SKM-1 treated with dmso at 0.1 percent for 144 hours (cell line): Measurements from ENCODE around the gene BRD1.

Experiments
- DNase-seq: peaks from one replicate; lab custom pipeline; 2025; ENCODE audit not compliant: unreplicated experiment; lab: John Stamatoyannopoulos, UW

BRD1 gene

DNA sequence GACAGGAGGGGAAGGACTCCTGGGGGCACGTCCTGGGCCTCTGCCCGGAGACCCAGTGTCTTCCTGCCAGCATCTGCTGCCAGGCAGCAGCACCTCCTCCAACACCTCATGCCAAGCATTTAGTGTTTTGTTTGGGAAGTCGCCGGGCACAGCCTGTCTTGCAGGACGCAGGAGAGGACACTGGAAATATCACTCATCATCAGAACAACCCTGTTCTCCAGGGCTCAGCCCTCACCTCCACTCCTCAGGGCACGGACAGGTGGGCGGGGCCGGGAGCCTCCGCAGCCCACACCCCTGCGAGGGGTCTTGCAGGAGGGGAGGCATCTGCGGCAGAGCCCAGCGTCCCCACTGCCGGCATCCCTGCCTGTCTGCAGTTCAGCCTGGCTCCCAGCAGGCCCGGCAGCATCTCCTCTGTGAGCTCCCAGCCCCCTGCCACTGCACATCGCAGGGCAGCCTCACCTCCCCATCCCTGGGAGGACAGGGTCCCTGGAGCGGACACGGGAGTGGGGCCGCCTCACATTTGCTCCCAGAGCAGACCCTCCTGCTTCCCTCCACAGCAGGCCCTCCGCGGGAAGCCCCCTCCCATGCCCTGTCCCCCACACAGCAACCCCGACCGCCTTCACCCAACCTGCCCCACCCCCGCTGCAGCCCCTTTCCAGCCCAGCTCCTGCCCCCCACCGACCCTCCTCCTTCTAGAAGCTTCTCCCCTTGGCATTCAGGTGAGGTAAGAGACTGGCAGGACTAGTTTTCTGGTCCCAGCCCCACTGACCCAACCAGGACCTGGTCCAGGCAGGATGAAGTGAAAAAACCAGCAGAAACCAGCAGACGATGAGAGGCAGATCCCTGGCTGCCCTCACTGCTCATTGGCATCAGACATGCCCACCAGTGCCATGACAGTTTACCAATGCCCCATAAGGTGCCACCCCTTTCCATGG is 72.7 kb downstream of the BRD1 start:
- DNase-seq, result no peak

DNA sequence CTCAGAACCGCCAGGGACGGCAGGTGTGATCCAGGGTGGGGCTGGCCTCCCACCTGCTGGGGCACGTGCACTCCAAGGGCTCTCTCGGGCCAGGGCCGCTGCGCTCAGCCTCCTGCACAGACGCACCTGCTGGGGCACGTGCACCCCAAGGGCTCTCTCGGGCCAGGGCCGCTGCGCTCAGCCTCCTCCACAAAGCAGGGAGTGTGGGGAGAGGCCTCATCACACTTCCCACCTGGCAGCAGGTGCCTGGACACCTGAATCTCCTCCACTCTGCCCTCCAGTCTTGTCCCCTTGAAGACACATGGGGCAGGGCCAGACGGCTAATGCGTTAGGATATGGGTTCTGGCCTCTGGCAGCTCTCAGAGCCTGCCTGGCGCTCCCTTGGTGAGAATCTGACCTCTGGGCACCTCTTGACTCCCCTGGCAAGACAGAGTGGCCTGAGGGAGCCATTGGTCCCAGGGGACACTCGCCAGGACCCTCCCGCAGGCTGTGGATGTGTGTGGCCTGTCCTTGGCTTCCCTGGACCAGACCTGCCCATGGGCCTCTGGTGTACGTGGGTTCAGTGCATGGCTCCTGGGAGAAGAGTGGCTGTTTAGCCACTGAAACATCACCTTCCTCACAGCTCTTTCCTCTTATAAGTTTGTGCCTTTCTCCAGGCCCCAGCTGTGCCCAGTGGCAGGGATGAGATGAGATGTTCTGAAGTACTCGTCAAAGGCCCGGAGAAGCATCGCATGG is 73.5 kb downstream of the BRD1 start:
- no peak for DNase-seq

GRCh38 chr22:49753276-49753890 is 74.3 kb downstream of the BRD1 start:
- DNase-seq, result no peak

DNA sequence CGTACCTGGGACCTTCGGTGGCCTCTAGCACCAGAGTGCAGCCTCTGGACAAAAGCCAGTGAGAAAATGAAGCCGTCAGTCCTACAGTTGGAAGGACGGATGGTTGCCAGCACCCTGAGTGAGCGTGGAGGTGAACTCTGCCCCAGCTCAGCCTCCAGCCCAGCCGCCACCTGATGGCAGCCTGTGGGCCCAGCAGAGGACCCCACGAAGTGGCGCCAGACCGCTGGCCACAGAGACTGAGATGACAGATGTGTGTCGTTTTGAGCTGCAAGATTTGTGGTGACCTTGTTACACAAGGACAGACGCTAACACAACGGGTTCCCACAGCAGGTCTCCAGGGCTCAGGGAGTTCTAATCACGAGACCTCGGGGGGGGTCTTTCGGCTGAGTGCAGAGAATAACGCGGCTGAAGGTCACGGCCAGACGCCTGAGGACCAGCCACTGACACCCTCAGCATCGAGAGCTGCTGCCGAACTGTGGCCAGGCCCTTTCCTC is 75.0 kb downstream of the BRD1 start:
- no peak for DNase-seq

DNA sequence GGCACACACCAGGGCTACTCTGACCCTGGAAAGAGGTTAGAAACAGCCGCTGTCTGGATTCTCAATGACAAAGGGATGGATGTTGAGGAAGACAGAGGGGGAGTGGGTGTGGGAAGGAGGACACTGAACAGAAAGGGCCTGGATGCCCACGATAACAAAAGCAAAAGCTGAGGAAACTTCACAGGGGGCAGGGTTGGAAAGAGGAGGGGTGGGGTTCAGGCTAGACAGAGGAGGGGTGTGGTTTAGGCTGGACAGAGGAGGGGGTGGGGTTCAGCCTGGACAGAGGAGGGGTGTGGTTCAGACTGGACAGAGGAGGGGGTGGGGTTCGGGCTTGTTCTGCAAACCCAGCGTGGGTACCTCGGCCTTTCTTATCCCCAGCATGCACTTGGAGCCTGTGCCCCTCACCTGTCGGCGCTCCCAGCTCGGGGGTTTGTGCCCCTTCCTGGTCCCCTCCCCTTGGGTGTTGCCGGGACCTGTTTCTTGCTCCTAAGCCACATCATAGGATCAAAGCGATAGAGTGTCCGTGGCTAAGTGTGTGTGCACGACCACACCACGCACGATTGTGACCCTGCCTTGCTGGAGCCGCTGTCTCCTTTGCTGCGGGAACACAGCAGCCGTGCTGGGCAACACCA is 75.6 kb downstream of the BRD1 start:
- no peak for DNase-seq

DNA sequence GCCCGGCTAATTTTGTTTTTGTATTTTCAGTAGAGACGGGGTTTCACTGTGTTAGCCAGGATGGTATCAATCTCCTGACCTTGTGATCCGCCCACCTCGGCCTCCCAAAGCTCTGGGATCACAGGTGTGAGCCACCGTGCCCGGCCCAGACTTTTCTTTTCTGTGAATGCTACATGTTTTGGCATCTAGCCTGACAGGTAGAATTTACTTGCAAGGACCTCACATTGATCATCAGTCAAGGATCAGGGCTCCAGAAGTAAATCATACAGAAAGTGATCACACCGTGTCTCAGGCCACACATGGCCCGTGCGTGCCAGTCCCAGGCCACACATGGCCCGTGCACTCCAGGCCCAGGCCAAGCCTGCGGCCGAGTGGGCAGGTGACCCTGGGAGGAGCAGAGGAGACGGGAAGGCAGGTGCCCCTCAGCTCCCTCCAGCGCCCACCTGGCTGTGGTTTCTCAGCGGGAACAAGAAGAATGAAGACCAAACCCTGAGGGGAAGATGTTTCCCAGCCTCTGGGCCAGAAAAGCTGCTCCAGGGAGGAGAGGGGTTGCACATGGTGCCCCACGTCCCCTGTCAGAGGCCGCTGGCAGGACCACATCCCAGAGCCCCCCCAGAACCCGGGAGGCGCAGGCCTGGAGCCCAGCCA is 76.2 kb downstream of the BRD1 start:
- no peak for DNase-seq

DNA sequence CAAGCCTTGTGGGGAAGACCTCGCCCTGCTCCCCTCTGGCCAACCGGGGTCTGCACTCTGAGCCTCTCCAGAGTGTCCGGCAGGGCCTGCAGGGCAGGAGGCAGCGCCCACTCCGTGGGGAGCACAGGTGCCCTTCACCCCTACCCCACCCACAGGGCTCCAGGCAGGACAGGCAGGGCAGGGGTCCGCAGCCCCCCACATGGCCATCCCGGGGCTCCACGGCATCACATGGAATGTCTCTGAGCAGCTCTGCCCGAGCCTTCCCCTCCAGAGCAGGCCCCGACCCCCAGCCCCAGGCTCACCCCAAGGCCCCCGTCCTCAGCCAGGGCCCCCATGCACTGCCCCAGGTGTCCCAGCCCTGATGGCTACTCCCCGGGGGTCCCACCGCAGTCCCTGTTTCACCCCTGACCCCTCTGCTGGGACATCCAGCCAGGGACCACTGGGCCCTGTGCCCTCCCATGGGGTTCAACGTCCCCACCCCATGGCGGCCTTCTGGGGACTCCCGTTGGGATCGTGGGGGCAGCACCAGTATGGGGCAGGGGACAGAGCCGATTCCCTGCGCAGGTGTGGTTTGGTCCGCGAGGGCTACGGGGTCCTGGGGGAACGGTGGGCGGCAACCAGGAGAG is 77.7 kb downstream of the BRD1 start:
- DNase-seq, result no peak

- no peak for DNase-seq
Observed at GRCh38 chr22:49749227-49749626, 78.4 kb downstream of the BRD1 start.

GRCh38 chr22:49748514-49748913 is 79.2 kb downstream of the BRD1 start:
- no peak for DNase-seq

GRCh38 chr22:49747716-49748115 is 80.0 kb downstream of the BRD1 start:
- DNase-seq, result no peak

- no peak for DNase-seq
Observed at GRCh38 chr22:49747130-49747529, 80.5 kb downstream of the BRD1 start.

DNA sequence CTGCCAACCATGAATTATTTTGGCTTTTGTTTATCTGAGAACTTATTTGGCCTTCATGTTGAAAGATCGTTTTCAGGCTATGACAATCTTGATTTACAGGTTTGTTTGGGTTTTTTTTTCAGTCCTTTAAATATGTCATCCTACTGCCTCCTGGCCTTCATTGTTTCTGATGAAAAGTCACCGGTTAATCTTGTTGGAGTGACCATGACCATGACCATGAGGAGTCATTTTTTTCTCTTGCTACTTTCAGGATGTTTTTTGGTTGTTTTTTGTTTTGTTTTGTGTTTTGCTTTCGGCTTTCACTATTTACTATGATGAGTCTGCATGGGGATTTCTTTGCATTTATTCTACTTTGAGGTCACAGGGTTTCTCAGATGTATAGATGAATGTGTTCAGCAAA is 81.6 kb downstream of the BRD1 start:
- DNase-seq, result no peak

GRCh38 chr22:49740242-49740641 is 87.4 kb downstream of the BRD1 start:
- no peak for DNase-seq

DNA sequence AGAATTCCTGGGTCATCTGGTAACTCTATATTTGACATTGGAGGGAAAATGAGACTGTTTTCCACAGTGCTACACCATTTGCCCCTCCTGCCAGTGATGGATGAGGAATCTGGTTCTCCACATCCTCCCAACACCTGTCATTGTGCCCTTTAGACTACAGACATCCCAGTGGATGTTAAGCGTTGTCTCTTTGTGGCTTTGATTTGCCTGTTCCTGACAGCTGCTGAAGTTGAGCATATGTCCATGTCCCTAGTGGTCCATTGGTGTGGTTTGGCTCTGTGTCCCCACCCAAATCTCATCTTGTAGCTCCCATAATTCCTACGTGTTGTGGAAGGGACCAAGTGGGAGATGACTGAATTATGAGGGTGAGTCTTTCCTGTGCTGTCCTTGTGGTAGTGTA is 88.5 kb downstream of the BRD1 start:
- no peak for DNase-seq

DNA sequence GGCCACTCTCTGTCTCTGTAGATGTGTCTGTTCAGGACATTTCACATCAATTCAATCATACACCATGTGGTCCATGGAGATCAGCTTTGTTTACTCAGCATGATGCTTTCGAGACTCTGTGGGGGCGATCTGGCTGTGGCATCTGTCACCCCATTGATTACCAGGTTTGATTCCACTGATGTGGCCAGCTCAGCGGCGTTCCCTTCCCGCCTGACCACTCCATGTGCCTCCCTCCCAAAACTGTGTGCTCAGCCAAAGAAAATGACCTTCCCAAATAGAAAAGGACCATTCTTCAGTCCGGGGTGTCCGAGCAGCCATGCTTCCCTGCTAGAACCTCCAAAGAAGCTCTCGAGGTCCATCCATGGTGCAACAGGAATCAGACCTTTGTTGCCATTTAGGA is 89.1 kb downstream of the BRD1 start:
- no peak for DNase-seq

DNA sequence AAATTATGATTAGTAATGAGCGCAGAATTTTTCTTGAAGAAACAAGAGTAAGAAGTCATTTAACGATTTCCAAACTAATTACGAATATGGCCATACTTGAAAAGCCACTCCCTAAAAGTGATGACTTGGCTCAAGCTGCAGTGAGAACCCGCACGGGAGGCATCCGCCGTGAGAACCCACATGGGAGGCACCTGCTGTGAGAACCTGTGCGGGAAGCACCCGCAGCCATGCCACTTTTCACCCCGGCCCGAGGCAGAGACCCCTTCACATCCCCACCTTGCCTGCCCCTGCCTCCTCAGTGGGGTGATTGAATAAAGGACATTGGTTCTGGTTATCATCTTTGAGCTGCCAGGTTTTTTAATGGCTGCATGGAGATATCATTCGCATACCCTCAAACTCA is 89.7 kb downstream of the BRD1 start:
- DNase-seq, result no peak

DNA sequence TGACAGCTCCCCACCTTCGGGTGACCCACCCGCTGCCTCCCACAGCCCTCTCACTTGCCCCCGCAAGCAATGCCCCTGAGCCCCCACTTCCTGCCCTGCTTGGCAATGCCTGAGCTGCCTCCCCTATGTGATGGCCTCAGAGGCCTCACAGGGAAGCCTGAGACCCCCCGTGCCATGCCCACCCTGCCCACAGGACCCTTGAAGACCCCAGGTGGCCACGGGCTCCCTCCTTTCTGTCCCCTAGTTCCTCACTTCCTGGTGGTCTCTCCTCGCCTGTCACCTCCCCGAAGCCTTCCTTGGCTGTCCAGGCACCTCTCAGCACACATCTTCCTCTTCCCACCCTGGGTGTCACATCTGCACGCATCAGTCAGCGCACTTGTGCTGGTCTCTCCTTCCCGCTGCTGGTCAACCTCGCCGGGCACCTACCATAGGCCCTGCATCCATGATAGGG is 90.5 kb downstream of the BRD1 start:
- no peak for DNase-seq

- no peak for DNase-seq
Observed at GRCh38 chr22:49736538-49736937, 91.1 kb downstream of the BRD1 start.

- no peak for DNase-seq
Observed at GRCh38 chr22:49735901-49736421, 91.7 kb downstream of the BRD1 start.

- DNase-seq, result no peak
Observed at GRCh38 chr22:49735411-49735900, 92.2 kb downstream of the BRD1 start.
